GM18502 (cell line): ENCODE results near the gene GARNL3.

ENCODE experiments used
- ATAC-seq: cut with Tn5 transposase; IDR thresholded peaks from one replicate; pipeline ENCODE4 v1.9.1; 2021; ENCODE audit warnings: mild to moderate bottlenecking; ENCODE audit not compliant: unreplicated experiment, poor library complexity

The GARNL3 gene

GRCh38 chr9:127398715-127399400, 134.3 kb downstream of the GARNL3 start:
- no peak for ATAC-seq

GRCh38 chr9:127399736-127400269, 135.2 kb downstream of the GARNL3 start:
- no peak for ATAC-seq

- no peak for ATAC-seq
Measured at GRCh38 chr9:127402401-127403090, 138.0 kb downstream of the GARNL3 start.

GRCh38 chr9:127403507-127404192, 139.1 kb downstream of the GARNL3 start:
- ATAC-seq, result no peak

- ATAC-seq, result no peak
Measured at GRCh38 chr9:127404631-127405030, 140.1 kb downstream of the GARNL3 start.

GRCh38 chr9:127405344-127406125, 141.0 kb downstream of the GARNL3 start:
- no peak for ATAC-seq

DNA sequence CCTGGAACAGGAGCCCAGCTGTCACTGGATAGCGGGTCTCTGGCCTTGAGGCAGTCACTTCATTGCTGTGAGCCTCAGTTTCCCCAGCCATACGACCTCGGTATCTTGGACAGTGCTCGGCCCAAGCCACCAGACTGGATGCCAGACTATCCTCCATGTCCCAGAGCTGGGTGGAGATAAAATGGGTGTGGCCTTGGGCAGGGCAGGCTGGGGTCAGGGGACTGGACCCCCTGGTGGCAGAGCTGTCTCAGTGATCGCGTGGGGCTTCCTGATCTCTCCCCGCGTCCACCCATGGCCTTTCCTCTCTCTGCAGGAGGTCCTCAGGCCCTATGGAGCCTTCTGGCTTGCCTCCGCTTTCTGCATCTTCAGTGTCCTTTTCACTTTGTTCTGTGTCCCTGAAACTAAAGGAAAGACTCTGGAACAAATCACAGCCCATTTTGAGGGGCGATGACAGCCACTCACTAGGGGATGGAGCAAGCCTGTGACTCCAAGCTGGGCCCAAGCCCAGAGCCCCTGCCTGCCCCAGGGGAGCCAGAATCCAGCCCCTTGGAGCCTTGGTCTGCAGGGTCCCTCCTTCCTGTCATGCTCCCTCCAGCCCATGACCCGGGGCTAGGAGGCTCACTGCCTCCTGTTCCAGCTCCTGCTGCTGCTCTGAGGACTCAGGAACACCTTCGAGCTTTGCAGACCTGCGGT, 142.4 kb downstream of the GARNL3 start:
- no peak for ATAC-seq

- no peak for ATAC-seq
Measured at GRCh38 chr9:127407492-127407843, 142.9 kb downstream of the GARNL3 start.

DNA sequence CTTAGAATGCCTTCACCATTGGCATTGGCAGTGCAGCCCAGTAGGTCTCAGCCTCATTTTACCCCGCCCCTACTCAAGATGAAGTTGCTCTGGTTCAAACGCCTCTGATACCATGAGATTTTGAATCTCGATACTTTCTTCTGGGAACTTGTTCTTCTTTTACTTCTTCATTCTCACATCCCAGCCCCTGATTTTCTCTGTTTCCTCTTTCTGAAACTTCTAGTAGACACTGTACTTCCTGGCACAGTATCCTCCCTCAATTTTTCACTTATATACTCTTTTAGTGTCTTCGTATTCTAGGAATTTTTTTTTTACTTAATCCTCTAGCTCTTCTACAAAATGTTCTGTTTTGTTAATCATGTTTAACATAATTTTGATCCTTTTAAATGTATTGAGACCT, 146.5 kb downstream of the GARNL3 start:
- ATAC-seq, result no peak

DNA sequence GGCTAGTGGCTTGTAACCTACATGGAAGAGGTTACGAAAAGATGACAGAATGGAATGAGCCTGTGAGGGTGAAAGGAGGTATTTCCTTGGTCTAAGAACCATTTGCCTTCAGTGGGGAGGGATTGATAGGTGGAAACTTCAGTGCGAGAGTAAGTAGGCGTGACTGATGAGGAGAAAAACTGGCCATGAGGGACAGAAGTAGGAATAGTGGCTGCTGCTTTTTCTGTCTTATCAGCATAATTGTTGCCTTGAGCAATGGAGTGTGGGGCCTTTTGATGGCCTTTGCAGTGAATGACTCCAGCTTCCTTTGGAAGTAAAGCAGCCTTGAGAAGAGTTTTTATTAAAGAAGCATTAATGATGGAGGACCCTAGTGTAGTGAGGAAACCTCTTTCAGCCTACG, 150.6 kb downstream of the GARNL3 start:
- no peak for ATAC-seq

DNA sequence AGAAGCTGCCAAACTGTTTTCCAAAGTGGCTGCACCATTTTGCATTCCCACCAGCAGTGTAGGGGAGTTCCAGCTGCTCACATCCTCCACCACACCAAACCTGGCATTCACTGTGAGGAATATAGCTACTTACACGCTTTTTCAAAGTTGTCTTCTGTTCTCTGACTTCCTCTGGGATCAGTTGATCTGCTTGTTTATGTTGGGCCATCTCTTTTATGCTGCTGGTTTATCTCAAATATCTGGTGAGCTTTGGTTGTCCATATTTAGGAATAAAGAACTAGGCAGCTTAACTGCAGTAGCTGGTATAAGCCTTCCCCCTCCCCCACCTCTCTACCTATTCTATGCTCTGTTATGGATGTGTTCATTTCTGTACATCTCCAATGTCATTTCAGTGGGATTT, 151.1 kb downstream of the GARNL3 start:
- ATAC-seq, result no peak

DNA sequence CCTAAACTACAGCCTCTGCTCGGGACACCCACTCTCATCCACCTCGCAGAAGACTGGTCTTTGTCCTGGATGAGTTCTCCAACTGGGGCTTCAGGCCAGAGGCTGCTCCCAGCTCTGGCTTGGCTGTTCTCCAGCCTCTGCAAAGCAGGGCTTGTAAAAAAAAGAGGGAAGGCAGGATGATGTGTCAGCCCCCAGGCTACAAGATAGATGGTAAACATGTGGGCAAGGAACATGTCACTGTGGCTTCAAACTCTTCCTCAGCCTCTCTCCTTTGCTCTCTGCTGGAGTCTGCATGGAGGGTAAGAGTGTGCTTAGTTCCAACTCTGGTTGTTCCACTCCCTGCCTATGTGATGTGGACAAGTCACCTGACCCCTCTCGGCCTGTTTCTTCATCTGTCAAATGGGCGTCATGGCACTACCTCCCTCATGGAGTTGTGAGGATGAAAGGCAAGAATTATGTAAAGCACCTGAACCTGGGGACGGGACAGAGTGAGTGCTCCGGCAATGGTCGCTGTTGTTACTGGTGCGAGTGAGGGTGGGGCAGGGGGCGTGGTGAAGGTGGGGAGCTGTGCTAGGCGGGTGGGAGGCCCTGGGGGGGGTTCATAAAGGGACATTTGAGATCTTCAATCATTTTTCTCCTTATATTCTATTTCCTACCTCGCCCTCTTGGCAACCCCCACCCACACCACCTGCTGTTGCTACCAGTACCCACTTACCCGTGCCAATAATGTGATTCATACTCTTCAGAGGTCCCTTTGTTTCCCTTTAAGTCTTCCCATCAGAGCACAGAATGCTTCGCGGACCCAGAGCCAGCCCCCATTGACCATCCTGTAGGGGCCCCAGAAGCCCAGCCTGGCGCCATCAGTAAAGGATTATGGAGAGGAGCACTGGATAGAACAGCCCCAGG, 152.8 kb downstream of the GARNL3 start:
- ATAC-seq, result no peak

DNA sequence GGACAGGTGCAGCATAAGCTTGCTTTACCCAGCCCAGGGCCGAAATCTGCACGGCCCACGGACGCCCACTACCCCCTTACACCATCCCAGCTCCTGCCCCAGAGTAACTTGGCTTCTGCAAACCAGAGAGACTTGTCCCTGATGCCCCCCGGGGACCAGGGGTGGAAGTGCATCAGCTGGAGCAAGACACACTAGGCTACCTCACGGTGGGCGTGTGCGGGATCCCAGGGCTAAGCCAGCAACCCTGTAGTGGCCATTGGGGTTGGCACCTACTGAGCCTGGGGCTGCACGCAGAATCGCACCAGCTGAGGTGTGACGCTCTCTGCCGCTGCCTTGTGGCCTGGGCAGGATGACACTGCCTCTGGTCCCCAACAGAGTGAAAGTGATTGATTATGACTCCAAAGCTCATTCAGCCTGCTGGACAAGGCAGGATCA, 153.5 kb downstream of the GARNL3 start:
- no peak for ATAC-seq

DNA sequence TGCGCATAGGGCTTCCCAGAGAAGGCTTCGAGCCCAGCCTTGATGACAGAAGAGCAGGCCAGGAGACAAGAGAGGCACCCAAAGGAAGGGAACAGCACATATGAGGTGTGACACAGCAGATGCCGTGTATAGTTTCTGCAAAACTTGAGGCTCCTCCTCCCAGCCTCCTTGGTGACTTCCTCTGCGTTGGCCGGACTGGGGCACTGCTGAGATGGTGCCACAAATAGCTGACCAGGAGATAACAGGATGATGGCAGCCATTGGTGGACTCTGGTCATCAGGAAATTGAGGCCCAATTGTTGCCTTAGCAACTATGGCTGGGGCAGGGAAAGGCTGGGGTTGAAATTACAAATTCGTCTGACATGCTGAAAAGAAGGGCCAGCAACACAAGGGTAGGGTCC, 154.8 kb downstream of the GARNL3 start:
- ATAC-seq, result no peak

GRCh38 chr9:127421057-127421456, 156.5 kb downstream of the GARNL3 start:
- no peak for ATAC-seq

GRCh38 chr9:127422133-127422782, 157.7 kb downstream of the GARNL3 start:
- ATAC-seq, result no peak

DNA sequence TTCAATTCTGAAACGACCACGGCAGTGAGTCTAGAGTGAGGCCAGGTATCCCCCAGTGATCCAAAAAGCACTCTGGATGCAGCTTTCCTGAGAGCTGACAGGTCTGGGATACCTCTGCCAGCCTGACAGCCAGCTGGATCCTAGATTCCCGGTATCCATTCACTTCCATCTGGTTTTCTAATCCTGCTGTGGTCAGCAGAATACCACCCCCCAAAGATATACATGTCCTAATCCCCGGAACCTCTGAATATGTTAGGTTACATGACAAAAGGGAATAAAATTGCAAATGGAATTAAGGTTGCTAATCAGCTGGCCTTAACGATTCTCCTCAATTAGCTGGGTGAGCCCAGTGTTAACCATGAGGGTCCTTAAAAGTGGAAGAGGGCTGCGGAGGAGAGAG, 158.2 kb downstream of the GARNL3 start:
- ATAC-seq, result no peak

GRCh38 chr9:127423476-127423933, 158.9 kb downstream of the GARNL3 start:
- ATAC-seq, result no peak
